HL-60/S4 treated with phorbol 12-myristate 13-acetate at 8.2 ng/mL for 4 days and 3 days (cell line): ENCODE data around the gene LMF2.
"Not testable (repeated sequence)": the region's sequence is repeated elsewhere in the genome, so short reads cannot be mapped to it uniquely, and the experiment has no call there.

Experiments
- in situ Hi-C: fragments of 300-500 bp; cut with MboI; formaldehyde crosslinking; loops from 2 replicates; pipeline ENCODE4 v1.15.0; 2022; ENCODE audit warnings: low sequenced_read_pairs

LMF2 gene, protein sequence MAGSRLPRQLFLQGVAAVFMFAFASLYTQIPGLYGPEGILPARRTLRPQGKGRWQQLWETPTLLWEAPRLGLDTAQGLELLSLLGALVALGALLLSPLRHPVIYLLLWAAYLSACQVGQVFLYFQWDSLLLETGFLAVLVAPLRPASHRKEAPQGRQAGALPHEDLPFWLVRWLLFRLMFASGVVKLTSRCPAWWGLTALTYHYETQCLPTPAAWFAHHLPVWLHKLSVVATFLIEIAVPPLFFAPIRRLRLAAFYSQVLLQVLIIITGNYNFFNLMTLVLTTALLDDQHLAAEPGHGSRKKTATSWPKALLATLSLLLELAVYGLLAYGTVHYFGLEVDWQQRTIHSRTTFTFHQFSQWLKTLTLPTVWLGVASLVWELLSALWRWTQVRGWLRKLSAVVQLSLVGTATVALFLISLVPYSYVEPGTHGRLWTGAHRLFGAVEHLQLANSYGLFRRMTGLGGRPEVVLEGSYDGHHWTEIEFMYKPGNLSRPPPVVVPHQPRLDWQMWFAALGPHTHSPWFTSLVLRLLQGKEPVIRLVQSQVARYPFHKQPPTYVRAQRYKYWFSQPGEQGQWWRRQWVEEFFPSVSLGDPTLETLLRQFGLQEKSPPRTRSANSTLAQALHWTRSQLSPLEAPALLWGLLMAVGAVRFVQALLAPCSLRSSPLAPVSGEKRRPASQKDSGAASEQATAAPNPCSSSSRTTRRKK

DNA sequence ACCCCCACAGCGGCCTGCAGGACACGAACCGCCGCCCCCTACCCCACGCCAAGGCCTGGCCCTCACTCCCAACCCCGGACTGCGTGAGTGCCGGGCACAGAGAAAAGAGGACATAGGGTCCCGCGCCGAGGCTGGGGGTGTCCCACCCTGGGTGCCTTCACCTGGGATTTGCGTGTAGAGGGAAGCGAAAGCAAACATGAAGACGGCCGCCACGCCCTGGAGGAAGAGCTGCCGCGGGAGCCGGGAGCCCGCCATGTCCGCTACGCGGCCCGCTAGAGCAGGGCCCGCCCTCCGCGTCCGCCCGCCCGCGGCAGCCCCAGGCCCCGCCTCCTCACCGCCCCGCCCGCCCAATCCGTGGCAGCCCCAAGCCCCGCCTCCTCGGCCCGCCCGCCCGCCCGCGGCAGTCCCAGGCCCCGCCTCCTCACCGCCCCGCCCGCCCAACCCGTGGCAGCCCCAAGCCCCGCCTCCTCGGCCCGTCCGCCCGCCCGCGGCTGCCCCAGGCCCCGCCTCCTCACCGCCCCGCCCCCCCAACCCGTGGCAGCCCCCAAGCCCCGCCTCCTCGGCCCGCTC is at the start of gene LMF2:
Gene LMF2 (minus strand): TSS at position 282 of the 570 bp plus-strand sequence. CDS start 27 bp downstream, at position 255.
- in situ Hi-C loops = no loop called here

GRCh38 chr22:50556703-50557102 is 49.2 kb upstream of the LMF2 start:
- in situ Hi-C loops = no loop called here

DNA sequence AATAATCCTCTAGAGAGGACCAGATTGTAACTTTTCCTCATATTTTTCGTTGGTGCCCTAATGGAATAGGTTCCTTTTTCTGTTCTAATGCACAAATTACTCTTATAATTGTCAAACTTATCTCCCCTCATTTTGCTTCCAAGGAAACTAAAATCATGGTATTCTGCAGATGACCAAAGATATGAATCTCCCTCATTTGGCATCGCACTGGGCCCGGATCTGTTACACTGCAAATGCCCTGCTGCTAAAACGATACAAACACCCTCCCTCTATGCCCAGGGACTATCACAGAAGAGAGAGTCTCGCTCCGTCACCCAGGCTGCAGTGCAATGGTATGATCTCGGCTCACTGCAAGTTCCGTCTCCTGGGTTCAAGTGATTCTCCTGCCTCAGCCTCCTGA is 45.8 kb upstream of the LMF2 start:
- in situ Hi-C loops = no loop called here

- in situ Hi-C loops = no loop called here
These were observed 43.8 kb upstream of the LMF2 start for GRCh38 chr22:50551160-50551752.

DNA sequence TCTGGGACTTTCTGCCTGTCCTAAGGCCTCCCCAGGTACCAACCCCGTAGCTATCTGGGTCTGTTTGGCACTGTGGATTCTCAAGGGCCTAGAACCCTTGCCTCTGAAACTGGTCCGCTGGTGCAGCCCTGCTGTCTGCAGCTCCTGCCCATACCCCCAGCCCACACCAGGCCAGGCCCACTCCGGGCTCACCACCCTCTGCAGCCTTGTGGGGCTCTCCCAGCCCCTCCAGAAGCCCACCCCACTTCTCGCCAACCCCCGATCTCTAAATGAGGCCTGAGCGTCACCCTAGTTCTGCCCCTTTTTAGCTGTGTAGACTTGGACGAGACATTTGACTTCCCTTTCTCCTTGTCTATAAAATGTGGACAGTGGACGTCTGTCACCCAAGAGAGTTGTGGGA is 42.9 kb upstream of the LMF2 start:
- in situ Hi-C loops = no loop called here

GRCh38 chr22:50548921-50549790 is 41.7 kb upstream of the LMF2 start:
- in situ Hi-C loops = no loop called here

GRCh38 chr22:50548040-50548920 is 40.8 kb upstream of the LMF2 start:
- in situ Hi-C loops = no loop called here

- in situ Hi-C loops = no loop called here
These were observed 39.9 kb upstream of the LMF2 start for GRCh38 chr22:50547263-50547985.

- in situ Hi-C loops = no loop called here
These were observed 39.1 kb upstream of the LMF2 start for GRCh38 chr22:50546326-50547262.

DNA sequence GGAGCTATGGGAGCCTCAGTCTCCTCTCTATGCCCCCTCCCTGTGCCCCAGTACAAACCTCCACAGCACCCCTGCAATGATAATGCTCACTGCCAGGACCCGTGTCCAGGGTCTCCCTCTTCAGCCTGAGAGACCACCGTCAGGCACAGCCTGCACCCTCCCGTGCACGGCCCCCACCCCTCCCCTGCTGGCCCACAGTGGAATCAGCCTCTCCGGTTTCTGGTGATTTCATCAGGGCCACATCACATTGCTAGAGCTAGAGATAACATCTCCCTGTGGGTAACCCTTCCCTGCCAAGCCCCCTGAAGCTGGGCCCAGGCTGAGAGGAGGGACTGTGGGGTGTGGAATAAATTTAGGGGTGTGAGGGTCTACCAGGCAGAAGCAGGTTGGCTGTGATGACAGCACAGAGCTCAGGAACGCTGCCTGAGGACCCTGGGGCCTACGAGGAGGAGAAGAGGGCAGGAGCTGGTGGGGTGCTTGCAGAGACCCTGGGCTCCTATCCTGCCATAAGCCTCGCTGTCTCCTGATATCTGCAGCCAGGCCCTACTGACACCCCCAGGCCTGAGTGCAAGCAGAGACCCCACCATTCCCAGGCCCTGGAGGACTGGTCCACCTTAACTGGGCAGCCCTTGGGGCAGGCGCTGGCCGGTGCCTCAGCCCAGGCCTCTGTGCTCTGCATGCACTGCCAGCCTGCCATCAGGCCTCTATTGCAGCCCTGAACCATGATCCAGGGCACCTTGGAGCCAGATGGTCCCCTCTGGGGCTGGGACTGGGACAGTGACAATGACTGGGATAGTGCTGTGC is 38.2 kb upstream of the LMF2 start, which contains the start of gene KLHDC7B:
Gene KLHDC7B (plus strand): TSS at position 378 of the 804 bp plus-strand sequence. CDS start 345 bp downstream, at position 723.
- in situ Hi-C loops = no loop called here

DNA sequence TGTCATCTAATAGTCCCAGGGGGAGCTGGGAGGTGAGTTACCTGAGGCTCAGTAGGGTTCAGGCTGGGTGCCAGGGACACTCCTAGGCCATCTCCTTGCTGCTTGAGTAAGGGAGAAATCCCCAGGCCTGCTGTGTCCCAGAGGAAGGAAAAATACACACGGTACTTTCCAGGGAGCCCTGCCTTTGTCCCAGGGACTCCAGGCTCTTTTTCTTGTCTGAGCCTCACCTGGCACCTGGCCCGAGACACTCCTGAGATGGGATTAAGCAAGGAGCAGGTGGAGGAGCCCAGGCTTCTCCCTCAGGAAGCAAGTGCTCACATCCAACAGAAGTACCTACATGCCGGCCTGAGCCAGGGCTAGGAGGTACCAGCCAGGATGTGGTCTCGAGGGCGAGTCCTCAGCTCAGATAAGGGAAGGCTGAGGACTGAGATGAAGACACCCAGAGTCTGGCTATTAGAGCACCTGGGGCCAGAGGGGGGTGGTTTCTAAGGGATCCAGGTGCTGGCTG is 37.3 kb upstream of the LMF2 start:
- in situ Hi-C loops = no loop called here

- in situ Hi-C loops = no loop called here
These were observed 36.7 kb upstream of the LMF2 start for GRCh38 chr22:50544078-50544745.

- in situ Hi-C loops = no loop called here
These were observed 35.0 kb upstream of the LMF2 start for GRCh38 chr22:50542416-50542927.

DNA sequence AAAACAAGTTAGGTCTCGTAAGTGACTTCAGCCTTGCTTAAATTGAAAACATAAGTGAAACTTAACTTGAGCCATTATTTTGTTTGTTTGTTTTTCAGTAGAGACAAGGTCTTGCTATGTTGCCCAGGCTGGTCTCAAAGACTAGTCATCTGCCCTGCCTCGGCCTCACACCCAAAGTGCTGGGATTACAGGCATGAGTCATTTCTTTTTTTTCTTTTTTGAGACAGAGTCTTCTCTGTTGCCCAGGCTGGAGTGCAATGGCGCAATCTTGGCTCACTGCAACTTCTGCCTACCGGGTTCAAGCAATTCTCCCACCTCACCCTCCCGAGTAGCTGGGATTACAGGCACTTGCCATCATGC is 34.1 kb upstream of the LMF2 start:
- in situ Hi-C loops = not testable (repeated sequence)

DNA sequence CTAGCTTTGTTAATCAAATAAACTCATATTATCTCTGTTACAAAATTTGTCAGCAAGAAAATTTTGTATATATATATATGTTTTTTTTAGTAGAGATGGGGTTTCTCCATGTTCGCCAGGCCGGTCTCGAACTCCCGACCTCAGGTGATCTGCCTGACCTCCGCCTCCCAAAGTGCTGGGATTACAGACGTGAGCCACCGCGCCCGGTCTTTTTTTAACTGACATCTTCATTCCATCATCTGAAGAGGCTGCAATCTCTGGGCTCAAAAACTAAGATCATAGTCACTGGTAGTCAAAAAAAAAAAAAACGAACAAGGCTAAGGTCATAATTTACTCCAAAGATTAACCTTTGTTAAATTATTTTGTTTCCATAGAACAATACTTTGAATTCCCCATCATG is 32.9 kb upstream of the LMF2 start:
- in situ Hi-C loops = no loop called here

DNA sequence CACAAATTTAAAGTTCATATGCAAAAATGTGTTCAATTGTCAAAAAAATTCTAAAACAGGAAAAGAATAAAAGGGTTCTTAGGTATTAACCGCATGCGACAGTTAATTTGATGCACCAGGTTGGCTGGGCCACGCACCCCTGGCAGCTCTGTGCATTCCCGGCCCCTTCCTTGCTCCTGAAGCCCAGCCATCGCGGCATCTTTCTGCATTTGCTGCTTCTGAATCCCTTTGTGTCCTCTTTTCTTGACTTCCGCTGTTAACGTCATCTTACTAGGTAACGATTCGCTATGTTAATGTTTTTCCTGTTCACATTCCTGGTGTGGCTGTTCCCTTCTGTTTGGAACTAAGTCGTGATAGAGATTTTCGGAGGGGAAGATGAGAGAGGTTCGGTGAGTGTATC is 30.3 kb upstream of the LMF2 start:
- in situ Hi-C loops = no loop called here
